Measurements from ENCODE around the gene LIG1.

LIG1 gene

GRCh38 chr19:48182434-48182833 is 12.3 kb upstream of the LIG1 start:
- no peak for DNase-seq (ENCODE audit: low read depth in 2 of 2)

GRCh38 chr19:48181505-48181904 is 11.4 kb upstream of the LIG1 start:
- no peak for DNase-seq (ENCODE audit: low read depth in 2 of 2)

- DNase-seq (ENCODE audit: low read depth in 2 of 2), result no peak
Observed at GRCh38 chr19:48176226-48176625, 6.1 kb upstream of the LIG1 start.

- no peak for DNase-seq (ENCODE audit: low read depth in 2 of 2)
Observed at GRCh38 chr19:48175578-48175977, 5.4 kb upstream of the LIG1 start.

- no peak for DNase-seq (ENCODE audit: low read depth in 2 of 2)
Observed at GRCh38 chr19:48174445-48175030, 4.4 kb upstream of the LIG1 start.

GRCh38 chr19:48171710-48172109 is 1.6 kb upstream of the LIG1 start:
- no peak for DNase-seq (ENCODE audit: low read depth in 2 of 2)

GRCh38 chr19:48170817-48171347 is 738 bp upstream of the LIG1 start:
- no peak for DNase-seq (ENCODE audit: low read depth in 2 of 2)

GRCh38 chr19:48169578-48169938 is 586 bp downstream of the LIG1 start:
- DNase-seq (ENCODE audit: low read depth in 2 of 2), result peak; percentile 12 to 31

- no peak for DNase-seq (ENCODE audit: low read depth in 2 of 2)
Observed at GRCh38 chr19:48168689-48169088, 1.5 kb downstream of the LIG1 start.

- no peak for DNase-seq (ENCODE audit: low read depth in 2 of 2)
Observed at GRCh38 chr19:48158210-48158790, 11.8 kb downstream of the LIG1 start.

GRCh38 chr19:48154003-48154402 is 16.1 kb downstream of the LIG1 start:
- DNase-seq (ENCODE audit: low read depth in 2 of 2), result no peak

GRCh38 chr19:48152551-48152950 is 17.6 kb downstream of the LIG1 start:
- DNase-seq (ENCODE audit: low read depth in 2 of 2), result peak; percentile 24 to 29

- no peak for DNase-seq (ENCODE audit: low read depth in 2 of 2)
Observed at GRCh38 chr19:48149430-48149829, 20.7 kb downstream of the LIG1 start.

- DNase-seq (ENCODE audit: low read depth in 2 of 2), result no peak
Observed at GRCh38 chr19:48148576-48148975, 21.6 kb downstream of the LIG1 start.

- no peak for DNase-seq (ENCODE audit: low read depth in 2 of 2)
Observed at GRCh38 chr19:48147597-48148175, 22.5 kb downstream of the LIG1 start.

- no peak for DNase-seq (ENCODE audit: low read depth in 2 of 2)
Observed at GRCh38 chr19:48139053-48139452, 31.1 kb downstream of the LIG1 start.

- DNase-seq (ENCODE audit: low read depth in 2 of 2), result no peak
Observed at GRCh38 chr19:48137411-48137810, 32.7 kb downstream of the LIG1 start.

GRCh38 chr19:48136547-48136946 is 33.6 kb downstream of the LIG1 start:
- DNase-seq (ENCODE audit: low read depth in 2 of 2), result no peak

GRCh38 chr19:48135411-48135810 is 34.7 kb downstream of the LIG1 start:
- DNase-seq (ENCODE audit: low read depth in 2 of 2), result no peak

- no peak for DNase-seq (ENCODE audit: low read depth in 2 of 2)
Observed at GRCh38 chr19:48133094-48133493, 37.0 kb downstream of the LIG1 start.

GRCh38 chr19:48127561-48127960 is 42.6 kb downstream of the LIG1 start:
- no peak for DNase-seq (ENCODE audit: low read depth in 2 of 2)

GRCh38 chr19:48123907-48124651 is 46.1 kb downstream of the LIG1 start:
- peak; percentile 10 to 12 for DNase-seq (ENCODE audit: low read depth in 2 of 2)

- no peak for DNase-seq (ENCODE audit: low read depth in 2 of 2)
Observed at GRCh38 chr19:48122421-48122820, 47.7 kb downstream of the LIG1 start.

Data from fibroblast of skin of left quadriceps (primary cell).